Pulmonary artery endothelial cell (primary cell): ENCODE measurements around the gene WWOX. TPM values are rescaled to one million over a fixed set of nuclear protein-coding genes. Genes with fewer than 3 reads are reported as not detected.

ENCODE experiments used
- DNase-seq: peaks from one replicate; pipeline ENCODE4 v3.0.0-alpha.2; 2011; ENCODE audit warnings: low read depth, low spot score
- total RNA-seq: library from RNA; depleted of rRNA; stranded (reverse); fragments of >200 nt; gene quantifications from 2 replicates; pipeline ENCODE4 v1.2.3, GENCODE V29; 2014

The WWOX gene
- total RNA-seq, 1 donor from 2014 or later = 15.9 TPM

DNA sequence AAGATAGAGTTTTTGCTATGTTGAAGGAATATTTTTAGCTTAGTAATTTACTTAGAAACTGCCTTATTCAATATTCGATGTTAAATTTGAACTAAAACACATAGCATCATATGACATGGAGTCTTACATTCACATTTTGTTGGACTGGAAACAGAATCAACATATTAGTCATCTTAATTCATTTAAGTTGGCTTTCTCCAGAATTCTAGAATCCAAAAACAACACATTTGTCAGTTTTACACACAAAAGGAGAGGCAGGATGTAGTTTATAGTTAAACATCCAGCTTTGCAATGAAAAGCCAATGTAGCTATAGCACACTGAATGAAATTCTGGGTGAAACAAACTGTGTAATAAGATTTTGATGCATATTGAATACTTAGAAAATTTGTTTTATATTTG, 43.3 kb downstream of the WWOX start:
- peak; percentile 43 for DNase-seq

DNA sequence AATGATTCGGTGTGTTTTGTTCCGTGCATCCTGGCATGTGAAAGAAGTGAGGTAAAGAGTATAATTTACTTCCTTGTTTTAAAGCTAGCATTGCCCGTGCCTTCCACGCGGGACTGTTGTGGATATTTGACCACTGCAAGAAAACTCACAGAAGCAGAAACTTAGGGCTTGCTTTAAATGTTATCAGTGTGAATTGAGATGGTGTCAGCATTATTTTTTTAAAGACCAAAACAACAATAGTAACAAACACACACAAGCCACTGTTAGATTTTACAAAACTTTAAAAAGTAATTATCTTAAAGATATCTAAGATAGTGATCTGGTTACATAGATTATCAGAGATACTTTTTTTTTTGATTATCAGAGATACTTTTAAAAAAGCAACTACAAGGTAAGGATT, 47.4 kb downstream of the WWOX start:
- DNase-seq = no peak

DNA sequence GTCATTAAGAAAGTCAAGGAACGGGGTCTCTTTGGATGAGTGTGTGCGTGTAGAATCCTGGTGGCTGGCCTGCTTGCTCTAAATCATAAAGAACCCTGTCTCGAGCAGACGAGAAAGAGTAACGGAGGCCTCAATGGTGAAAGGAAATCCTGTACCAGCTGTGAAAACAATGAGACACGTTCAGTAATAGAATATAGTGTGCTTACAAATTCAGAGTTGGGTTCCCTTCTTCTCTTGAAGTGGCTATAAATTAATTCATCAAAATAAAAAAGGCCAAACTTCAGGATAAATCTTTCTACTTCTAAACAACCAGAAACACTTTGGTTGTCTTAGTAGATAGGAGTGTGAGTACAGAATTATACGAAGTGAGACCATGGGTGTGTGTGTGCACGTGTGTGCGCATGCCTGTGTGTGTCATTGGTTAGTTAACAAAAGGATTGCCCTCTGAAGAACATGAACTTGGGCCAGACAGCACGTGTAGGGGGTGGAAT, 48.5 kb downstream of the WWOX start:
- DNase-seq = peak; percentile 69

- no peak for DNase-seq
Observed at GRCh38 chr16:78150233-78150632, 50.8 kb downstream of the WWOX start.

GRCh38 chr16:78154729-78155461, 55.4 kb downstream of the WWOX start:
- DNase-seq = no peak

- no peak for DNase-seq
Observed at GRCh38 chr16:78155791-78156345, 56.4 kb downstream of the WWOX start.

DNA sequence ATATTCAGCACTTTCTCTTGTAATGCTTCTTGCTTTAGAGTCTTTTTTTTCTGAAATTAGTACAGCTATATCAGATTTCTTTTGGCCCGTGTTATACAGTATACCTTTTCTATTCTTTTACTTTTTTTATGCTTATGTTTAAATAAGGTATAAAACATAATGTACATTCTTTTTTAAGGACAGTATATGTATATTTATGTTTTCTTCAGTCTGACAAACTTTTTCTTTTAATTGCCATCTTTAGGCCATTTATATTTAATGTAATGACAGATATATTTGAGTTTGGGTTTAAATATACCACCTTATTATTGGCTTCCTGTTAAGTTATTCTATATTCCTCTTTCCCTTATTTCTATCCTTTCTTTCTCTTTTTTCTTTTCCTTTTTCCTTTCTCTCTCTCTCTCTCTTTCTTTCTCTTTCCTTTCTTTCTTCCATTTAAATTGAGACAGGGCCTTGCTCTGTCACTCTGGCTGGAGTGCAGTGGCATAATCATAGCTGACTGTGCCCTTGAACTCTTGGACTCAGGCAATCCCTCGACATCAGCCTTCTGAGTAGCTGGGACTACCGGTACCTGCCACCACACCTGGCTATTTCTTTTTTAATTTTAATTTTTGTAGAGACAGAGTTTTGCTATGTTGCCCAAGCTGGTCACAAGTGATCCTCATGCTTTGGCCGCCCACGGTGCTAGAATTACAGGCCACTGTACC, 61.7 kb downstream of the WWOX start:
- no peak for DNase-seq

DNA sequence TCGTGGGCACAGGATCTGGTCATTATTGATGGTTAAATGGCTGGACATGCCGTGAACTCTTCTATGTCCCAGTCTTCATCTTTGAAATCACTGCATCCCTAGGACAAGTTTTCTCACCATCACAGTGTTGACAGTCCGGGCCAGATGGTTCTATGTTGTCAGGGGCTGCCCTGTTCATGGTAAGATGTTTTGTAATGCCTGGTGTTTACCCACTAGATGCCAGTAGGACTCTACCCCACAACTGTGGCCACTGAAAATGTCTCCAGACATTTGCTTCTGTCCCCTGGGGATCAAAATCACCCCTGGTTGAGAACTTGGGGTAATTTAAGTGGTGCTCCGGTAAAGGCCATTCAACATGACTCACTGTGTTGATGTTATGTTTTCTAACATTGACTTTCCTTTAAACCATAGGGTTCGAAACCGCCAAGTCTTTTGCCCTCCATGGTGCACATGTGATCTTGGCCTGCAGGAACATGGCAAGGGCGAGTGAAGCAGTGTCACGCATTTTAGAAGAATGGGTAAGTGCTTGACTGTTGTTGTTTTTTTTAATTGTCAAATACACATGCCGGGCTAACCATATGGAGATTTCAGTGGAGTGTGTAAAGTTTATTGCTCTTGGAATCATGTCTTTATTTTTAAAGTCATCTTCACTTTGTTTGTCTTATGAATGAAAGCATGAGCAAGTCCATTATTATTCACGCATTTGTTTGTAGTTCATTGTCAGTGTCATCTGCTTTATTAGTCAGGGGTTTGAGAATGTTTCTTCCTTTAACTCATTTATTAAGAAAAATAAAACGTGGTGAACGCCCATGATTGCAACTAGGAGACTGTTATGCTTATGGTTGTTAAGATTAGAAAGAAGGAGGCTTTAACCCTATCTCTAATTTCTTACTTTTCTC, 64.6 kb downstream of the WWOX start:
- DNase-seq = no peak

- no peak for DNase-seq
Observed at GRCh38 chr16:78170494-78170933, 71.1 kb downstream of the WWOX start.

DNA sequence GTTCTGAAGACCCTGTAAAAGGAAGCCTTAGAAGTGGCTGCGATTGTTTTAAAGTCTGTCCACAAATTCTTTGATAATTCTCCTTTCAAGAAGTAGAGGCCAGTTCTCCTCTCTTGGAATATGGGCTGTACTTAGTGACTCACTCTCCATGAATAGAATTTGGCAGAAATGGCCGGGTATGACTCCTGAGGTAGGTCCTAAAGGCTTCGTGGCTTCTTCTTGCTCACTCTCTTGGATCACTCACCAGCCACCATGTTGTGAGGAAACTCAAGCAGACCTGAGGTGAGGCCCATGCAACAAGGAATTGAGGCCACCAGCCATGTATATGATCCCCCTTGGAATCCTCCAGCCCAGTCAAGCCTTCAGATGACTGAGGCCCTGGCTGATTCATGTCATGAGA, 75.8 kb downstream of the WWOX start:
- no peak for DNase-seq

- DNase-seq = no peak
Observed at GRCh38 chr16:78176435-78176834, 77.0 kb downstream of the WWOX start.

GRCh38 chr16:78177218-78177617, 77.8 kb downstream of the WWOX start:
- DNase-seq = no peak

DNA sequence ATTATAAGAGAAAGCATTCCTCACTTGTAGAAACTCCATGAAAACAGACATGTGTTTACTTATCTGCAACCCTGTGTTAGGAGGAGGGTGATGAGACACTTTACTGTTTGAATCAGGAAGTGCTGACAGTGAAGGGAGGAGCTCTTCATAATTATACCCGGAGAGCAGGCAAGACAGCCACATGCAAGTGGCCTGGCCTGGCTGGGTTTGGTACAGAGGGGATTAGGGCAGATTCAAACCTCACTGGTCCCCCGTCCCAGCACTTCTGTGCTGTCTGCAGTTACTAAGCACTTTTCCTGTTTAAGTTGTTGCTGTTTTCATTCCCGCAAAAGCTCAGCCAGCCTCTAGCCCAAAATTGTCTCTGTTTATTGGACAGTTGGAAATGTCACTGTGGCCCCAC, 78.5 kb downstream of the WWOX start:
- no peak for DNase-seq

- DNase-seq = no peak
Observed at GRCh38 chr16:78179666-78180065, 80.2 kb downstream of the WWOX start.

GRCh38 chr16:78180349-78180748, 80.9 kb downstream of the WWOX start:
- no peak for DNase-seq

DNA sequence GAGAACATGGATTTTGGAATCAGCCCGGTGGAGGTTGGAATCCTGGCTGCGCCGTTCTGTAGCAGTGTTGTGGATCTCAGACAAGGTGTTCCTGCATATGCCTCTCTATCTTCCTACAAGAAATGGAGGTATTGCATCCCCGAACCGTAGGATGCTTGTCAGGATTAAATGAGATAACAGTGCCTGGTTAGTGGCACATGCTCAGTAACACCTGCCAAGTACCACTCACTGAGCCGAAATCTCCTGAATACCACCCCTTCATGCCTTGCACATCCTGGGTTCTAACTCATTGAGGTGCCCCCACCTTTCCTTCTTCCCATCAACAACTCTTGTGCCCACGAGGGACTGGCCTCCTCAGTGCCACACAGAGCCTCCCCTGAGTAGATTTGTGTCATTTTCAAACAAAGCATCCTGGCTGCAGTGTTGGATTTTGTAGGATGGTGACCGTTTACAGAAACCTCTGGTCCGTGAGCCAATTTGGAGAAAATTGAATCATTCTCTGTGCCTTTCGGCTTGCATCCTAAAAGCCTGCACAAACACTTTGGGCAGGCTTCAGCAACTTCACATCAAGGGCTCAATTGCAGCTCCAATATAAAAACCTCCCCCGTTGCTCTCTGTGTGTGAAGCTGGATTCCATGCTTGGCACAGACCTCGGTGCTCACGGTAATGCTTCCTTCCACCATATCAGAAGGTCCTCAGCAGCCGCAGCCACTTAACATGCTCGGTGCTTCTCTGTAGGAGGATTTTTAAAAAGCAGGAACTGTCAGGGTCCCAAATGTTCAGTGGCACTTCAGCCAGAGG, 84.2 kb downstream of the WWOX start:
- DNase-seq = no peak

GRCh38 chr16:78184238-78185183, 85.1 kb downstream of the WWOX start:
- no peak for DNase-seq

- no peak for DNase-seq
Observed at GRCh38 chr16:78189121-78189520, 89.7 kb downstream of the WWOX start.

DNA sequence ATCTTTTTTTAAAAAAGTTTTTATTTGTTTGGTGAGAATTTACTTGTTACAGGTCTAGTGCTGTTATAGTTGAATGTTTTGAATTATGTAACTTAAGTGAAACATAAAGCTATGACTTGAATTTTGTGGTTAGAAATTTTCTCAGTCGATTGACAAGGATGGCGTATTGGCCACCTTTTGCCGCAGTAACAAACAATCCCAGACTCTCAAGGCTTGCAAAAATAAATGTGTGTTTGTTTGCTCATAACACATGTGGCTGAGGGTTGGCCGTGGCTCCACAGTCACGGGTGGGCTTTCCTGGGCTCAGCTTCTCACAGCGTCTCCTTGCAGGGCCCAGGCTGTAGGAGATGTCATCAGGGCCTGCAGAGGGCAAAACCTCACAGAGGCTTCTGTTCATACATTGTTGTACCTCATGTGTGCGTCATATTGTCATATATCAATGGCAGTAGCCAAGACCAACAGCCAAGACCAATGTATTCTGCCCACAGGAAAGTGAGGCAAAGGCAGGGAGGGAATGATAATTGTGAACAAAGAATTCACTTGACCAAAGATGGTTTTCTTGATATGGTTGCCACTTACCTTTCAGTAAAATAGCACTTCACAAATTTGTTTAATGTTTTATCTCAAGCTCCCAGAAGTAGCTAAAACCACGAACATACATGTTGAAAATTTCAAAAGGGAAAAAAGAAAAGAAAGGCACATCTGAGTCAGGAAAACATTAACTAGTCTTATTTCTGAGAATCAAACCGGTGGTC, 93.5 kb downstream of the WWOX start:
- no peak for DNase-seq
